Measurements from ENCODE around the gene ZNF211. TPM values are rescaled to one million over a fixed set of nuclear protein-coding genes. Genes with fewer than 3 reads are reported as not detected.

Gene ZNF211
- total and polyA plus RNA-seq, 2 donors from 2014 or later = 9.1 to 19.6 TPM

DNA sequence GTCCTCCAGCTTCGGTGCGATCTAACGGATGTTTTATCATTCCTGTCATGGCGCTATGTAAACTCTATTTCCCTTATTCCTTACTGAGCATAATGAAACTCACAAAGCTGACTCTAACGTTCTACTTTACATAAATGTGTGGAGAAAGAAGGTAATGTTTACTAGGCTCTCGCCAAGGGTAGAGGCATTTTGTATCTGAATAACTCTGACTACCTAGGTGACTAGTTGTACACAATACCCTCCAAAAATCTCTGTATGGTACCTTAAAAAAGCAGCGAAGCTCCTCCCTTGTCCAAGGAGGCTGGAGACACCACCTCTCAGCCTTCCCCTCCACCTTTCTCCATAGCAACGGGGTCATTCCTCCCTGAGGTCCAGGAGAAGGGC, 33.6 kb upstream of the ZNF211 start:
- FAIRE-seq = no peak
- Histone ChIP-seq H3K9ac (ENCODE audit: low read length in 3 of 3) (no peak overlapping the region), H3K27ac (ENCODE audit: low read depth in 2 of 2, low read length in 2 of 2) (no peak overlapping the region), H3K9me3 (ENCODE audit: control insufficient read depth in 2 of 3, insufficient read depth in 1 of 3, low read length in 3 of 3) (peaks cover 0 to 6% (median 0%) of the 10 kb centered on the region in 3 donors), H3K36me3 (ENCODE audit: control insufficient read depth in 2 of 3, insufficient read depth in 3 of 3, low read length in 3 of 3) (peaks cover 0 to under 1% (median 0%) of the 10 kb centered on the region in 3 donors), H3K4me3 (ENCODE audit: low read length in 3 of 3) (peak overlapping the region; percentile 55 to 80 (median 80)), H3K4me1 (ENCODE audit: control insufficient read depth in 2 of 3, insufficient read depth in 2 of 3, low read depth in 1 of 3, low read length in 3 of 3) (peaks cover 0 to 9% (median 6%) of the 10 kb centered on the region in 3 donors), H3K27me3 (ENCODE audit: control insufficient read depth, insufficient read depth, low read length) (no peaks in the 10 kb centered on the region)
- TF ChIP-seq, protein P1, sequence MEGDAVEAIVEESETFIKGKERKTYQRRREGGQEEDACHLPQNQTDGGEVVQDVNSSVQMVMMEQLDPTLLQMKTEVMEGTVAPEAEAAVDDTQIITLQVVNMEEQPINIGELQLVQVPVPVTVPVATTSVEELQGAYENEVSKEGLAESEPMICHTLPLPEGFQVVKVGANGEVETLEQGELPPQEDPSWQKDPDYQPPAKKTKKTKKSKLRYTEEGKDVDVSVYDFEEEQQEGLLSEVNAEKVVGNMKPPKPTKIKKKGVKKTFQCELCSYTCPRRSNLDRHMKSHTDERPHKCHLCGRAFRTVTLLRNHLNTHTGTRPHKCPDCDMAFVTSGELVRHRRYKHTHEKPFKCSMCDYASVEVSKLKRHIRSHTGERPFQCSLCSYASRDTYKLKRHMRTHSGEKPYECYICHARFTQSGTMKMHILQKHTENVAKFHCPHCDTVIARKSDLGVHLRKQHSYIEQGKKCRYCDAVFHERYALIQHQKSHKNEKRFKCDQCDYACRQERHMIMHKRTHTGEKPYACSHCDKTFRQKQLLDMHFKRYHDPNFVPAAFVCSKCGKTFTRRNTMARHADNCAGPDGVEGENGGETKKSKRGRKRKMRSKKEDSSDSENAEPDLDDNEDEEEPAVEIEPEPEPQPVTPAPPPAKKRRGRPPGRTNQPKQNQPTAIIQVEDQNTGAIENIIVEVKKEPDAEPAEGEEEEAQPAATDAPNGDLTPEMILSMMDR (IDR thresholded peaks at IDR 0.05; ENCODE audit: borderline replicate concordance, extremely low read depth, insufficient read depth) = no peak
- no peak for DNase-seq
- intact Hi-C loops (cut with DNase I) = no loop called here

DNA sequence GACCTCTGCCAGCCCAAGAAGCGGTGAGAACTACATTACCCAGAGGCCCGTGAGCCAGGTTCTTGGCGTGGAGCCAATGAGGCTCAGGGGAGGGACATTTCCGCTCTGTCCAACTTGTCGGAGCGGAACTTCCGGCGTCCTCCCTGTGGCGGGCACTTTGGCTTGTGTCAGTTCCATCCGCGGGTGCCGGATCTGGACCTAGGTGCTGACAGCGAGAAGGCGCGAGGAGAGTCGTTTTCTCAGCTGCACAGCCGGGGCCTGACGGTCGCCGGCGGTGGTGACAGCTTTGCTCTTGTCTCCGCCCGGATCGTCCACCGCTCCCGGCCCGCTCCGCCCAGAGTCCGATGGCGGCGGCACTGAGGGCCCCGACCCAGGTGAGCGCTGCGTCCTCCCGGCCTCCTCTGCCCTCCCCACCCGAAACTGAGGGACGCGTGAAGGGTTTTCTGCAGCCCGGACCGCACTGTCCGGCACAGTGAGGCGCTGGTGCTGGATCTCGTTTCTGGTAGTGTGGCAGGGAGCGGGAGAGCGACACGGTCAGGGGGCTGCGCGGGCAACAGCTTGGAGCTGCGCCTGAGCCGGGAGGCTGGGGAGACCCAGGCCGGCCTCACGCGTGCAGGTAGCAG, 33.1 kb upstream of the ZNF211 start, which contains the start of gene ZNF530:
TSS of gene ZNF530 (plus strand) at position 125 of the 623 bp plus-strand sequence. CDS start 4,461 bp downstream, outside the sequence.
- H3K27ac ChIP-seq (ENCODE audit: low read depth in 2 of 2, low read length in 2 of 2) = peak within 1 kb of the TSS in 1 of 2 donors; percentile 26
- intact Hi-C loops (cut with DNase I) = no loop called here
- peaks cover 0 to 6% (median 0%) of the 10 kb centered on the region in 3 donors for H3K9me3 ChIP-seq (ENCODE audit: control insufficient read depth in 2 of 3, insufficient read depth in 1 of 3, low read length in 3 of 3)
- no peak for FAIRE-seq
- peak; percentile 94 to 98 (median 97) for DNase-seq
- no peaks in the 10 kb centered on the region for H3K27me3 ChIP-seq (ENCODE audit: control insufficient read depth, insufficient read depth, low read length)
- H3K4me1 ChIP-seq (ENCODE audit: control insufficient read depth in 2 of 3, insufficient read depth in 2 of 3, low read depth in 1 of 3, low read length in 3 of 3) = peaks cover 0 to 9% (median 6%) of the 10 kb centered on the region in 3 donors
- peak within 1 kb of the TSS; percentile 55 to 80 (median 80) for H3K4me3 ChIP-seq (ENCODE audit: low read length in 3 of 3)
- H3K36me3 ChIP-seq (ENCODE audit: control insufficient read depth in 2 of 3, insufficient read depth in 3 of 3, low read length in 3 of 3) = peaks cover 0 to 2% (median under 1%) of the 10 kb centered on the region in 3 donors
- H3K9ac ChIP-seq (ENCODE audit: low read length in 3 of 3) = peak within 1 kb of the TSS in 2 of 3 donors; percentile 44 to 56
- TF ChIP-seq, protein P1 (IDR thresholded peaks at IDR 0.05; ENCODE audit: borderline replicate concordance, extremely low read depth, insufficient read depth) = no peak

DNA sequence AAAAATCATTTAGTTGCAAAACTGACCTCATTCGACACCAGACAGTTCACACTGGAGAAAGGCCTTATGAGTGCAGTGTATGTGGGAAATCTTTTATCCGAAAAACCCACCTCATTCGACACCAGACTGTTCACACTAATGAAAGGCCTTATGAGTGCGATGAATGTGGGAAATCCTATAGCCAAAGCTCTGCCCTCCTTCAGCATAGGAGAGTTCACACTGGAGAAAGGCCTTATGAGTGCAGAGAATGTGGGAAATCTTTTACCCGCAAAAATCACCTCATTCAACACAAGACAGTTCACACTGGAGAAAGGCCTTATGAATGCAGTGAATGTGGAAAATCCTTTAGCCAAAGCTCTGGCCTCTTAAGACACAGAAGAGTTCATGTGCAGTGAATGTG, 26.0 kb upstream of the ZNF211 start:
- Histone ChIP-seq H3K36me3 (ENCODE audit: control insufficient read depth in 2 of 3, insufficient read depth in 3 of 3, low read length in 3 of 3) (peaks cover 2 to 11% (median 10%) of the 10 kb centered on the region in 3 donors), H3K9me3 (ENCODE audit: control insufficient read depth in 2 of 3, insufficient read depth in 1 of 3, low read length in 3 of 3) (peaks cover 0 to 17% (median 6%) of the 10 kb centered on the region in 3 donors), H3K4me1 (ENCODE audit: control insufficient read depth in 2 of 3, insufficient read depth in 2 of 3, low read depth in 1 of 3, low read length in 3 of 3) (no peaks in the 10 kb centered on the region), H3K27me3 (ENCODE audit: control insufficient read depth, insufficient read depth, low read length) (no peaks in the 10 kb centered on the region), H3K4me3 (ENCODE audit: low read length in 3 of 3) (no peak overlapping the region), H3K9ac (ENCODE audit: low read length in 3 of 3) (no peak overlapping the region), H3K27ac (ENCODE audit: low read depth in 2 of 2, low read length in 2 of 2) (no peak overlapping the region)
- FAIRE-seq (no peak), DNase-seq (no peak)
- intact Hi-C loops (cut with DNase I) = no loop called here
- TF ChIP-seq, protein P1 (IDR thresholded peaks at IDR 0.05; ENCODE audit: borderline replicate concordance, extremely low read depth, insufficient read depth) = no peak

All from kidney (tissue), 14 donors.